Measurements from ENCODE around the gene AHSG.

AHSG gene

GRCh38 chr3:186590580-186591295, 22.1 kb upstream of the AHSG start:
- DNase-seq (ENCODE audit: insufficient read length, low spot score) (no peak), FAIRE-seq (no peak)

- FAIRE-seq: no peak
- DNase-seq (ENCODE audit: insufficient read length, low spot score): no peak
Measured at GRCh38 chr3:186592682-186593081, 20.2 kb upstream of the AHSG start.

GRCh38 chr3:186593862-186594261, 19.0 kb upstream of the AHSG start:
- no peak for FAIRE-seq

DNA sequence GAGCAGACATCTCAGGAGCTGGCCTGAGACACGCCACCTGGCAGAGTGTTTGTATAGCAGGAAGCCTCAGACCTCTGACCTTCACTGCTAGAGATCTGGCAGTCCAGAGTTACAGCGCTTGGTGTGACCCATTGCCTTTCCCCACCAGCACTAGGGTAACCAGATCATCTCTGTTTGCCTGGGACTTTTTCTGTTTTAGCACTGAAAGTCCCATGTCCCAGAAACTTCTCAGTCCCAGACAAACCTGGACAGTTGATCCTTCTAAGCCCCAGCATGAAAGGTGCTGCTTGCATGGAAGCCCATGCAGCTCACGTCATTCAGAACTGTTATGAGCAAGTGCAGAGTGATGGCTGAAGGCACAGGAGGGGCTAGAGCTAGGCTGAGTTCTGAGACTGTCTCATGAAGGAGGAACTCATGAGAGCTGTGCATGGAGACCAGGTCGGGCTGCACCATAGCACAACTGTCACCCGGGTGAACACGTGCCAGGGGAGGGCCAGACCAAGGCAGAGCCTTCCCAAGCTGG, 18.2 kb upstream of the AHSG start:
- FAIRE-seq: no peak

More at GRCh38 chr3:186593862-186594261, 19.0 kb upstream of the AHSG start:
- DNase-seq (ENCODE audit: insufficient read length, low spot score): no peak

GRCh38 chr3:186596568-186597287, 16.1 kb upstream of the AHSG start:
- FAIRE-seq (no peak), DNase-seq (ENCODE audit: insufficient read length, low spot score) (no peak)

More for the DNA sequence above, 18.2 kb upstream of the AHSG start:
- no peak for DNase-seq (ENCODE audit: insufficient read length, low spot score)

DNA sequence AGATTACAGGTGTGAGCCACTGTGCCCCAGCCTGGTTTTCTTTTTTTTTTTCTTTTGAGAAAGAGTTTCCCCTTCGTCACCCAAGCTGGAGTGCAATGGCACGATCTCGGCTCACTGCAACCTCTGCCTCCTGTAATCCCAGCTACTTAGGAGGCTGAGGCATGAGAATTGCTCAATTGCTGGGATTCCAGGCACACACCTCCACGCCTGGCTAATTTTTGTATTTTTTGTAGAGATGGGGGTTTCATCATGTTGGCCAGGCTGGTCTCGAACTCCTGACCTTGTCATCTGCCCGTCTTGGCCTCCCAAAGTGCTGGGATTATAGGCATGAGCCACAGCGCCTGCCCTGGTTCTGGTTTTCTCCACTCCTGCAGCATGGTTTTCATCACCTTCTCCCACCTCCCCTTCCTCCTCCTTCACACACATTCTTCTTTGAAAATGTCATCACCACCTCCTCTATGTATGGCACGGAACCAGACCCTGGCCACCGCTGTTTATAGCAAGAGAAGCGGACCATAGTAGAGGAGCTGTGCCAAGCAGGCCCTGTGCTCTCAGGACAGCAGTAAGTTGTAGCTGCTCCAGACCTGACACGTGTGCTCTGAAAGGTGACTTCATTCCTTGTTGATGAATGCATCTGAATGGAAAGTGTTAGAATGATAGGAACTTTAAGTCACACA, 14.6 kb upstream of the AHSG start:
- DNase-seq (ENCODE audit: insufficient read length, low spot score) (no peak), FAIRE-seq (no peak)

DNA sequence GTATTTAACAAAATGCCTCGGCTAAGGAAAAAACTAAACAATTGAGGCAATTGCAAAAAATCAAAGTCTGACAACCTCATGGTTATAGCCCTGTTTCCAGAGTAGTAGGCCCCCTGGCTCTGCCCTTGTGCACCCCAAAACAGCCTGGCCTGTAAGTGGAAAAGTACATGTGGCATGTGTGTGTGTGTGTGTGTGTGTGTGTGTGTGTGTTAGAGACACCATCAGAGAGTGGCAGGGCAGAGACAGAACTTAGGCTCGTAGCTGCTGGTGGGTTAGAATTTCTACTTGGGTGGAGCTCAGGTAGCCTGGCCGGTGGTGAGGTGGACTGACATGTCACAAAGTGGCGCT, 14.1 kb upstream of the AHSG start:
- FAIRE-seq (no peak), DNase-seq (ENCODE audit: insufficient read length, low spot score) (no peak)

DNA sequence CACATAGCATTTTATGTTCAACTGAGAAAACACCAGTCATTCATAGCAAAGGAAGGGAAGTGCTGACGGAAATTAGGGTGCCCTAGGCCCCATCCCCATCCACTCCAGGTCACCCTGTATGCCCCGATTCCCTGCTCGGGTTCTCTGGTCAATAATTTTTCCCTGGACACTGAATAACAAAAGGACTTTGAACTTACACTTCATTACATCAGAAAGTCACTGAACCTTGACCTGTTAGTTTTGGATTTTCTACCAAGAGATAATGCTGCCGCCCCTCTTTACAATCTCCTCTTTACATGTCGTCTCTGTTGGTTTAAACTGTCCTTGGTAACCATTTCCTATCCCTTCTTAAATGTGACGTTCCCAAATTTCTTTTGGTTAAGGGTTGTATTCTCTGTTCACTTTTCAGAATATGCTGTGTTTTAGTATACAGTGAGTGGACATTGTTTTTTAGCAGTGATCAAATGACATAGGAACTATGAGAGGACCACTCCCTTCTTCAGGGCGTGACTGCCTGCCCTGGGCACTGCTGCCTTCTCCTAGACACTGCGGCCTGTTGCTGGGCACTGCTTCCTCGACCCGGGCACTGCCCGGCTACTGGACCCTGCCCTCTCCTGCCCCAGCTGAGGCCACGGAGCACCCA, 13.6 kb upstream of the AHSG start:
- FAIRE-seq (no peak), DNase-seq (ENCODE audit: insufficient read length, low spot score) (no peak)

GRCh38 chr3:186599785-186600166, 13.1 kb upstream of the AHSG start:
- no peak for FAIRE-seq
- no peak for DNase-seq (ENCODE audit: insufficient read length, low spot score)

DNA sequence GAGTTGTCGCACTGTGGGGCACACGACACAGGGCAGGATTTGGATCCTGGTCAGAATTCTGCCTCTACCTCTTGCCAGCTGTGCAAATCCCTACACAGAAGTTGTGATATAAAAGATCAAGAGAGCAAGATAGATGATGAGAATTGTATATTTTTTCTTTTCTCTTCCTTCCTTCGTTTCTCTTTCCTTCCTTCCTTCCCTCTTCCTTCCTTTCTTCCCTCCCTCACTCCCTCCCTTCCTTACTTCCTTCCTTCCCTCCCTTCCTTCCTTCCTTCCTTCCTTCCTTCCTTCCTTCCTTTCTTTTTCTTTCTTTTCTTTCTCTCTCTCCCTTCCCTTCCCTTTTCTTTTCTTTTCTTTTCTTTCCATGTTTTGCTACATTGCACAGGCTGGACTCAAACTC, 12.0 kb upstream of the AHSG start:
- FAIRE-seq (no peak), DNase-seq (ENCODE audit: insufficient read length, low spot score) (no peak)

- DNase-seq (ENCODE audit: insufficient read length, low spot score): no peak
- no peak for FAIRE-seq
Measured at GRCh38 chr3:186603159-186603558, 9.7 kb upstream of the AHSG start.

- FAIRE-seq: no peak
- no peak for DNase-seq (ENCODE audit: insufficient read length, low spot score)
Measured at GRCh38 chr3:186605078-186605477, 7.8 kb upstream of the AHSG start.

DNA sequence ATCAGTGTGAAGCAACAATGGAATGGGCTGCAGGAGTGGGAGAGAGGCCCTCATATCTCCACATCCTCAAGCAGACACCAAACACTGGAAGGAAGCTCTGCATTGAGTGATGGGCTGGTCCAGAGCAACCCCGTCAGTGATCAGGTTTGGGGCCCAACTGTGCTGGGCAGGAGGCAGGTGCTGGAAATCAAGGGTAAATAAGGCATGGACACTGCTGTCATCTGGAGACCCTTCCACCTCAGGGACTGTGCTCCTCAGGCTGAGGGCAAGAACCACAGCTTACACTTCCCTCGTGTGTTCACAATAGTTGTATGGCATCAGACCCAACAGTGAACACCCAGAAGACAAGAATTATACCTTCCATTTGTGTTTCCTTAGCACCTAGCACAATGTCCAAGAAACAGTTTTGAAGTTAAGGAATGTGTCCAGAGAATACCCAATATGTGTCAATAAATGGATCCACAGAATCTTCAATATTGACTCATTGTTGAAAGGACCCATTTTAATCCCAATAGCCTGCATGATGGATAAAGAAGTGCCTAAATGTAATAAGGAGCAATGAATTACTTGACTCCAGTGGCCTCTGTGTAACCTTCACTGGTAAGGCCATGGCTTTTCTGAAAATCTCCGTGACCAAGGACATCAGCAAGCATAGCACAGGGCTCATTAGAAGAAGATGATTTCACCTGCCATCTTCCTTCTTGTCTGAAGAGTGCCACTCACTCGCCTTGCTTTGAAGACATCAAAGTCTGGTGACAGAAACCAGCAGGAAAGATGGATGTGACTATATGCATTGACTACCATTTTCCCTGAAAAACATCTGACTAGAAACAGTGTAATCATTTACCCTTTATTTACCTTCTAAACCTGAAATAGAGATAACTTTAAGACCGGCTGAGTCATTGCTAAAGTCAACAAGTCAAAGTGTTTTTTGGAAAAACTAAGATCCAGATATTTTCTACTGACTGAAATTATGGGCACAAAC, 7.0 kb upstream of the AHSG start:
- DNase-seq (ENCODE audit: insufficient read length, low spot score) (no peak), FAIRE-seq (no peak)

GRCh38 chr3:186608624-186609215, 4.1 kb upstream of the AHSG start:
- DNase-seq (ENCODE audit: insufficient read length, low spot score) (no peak), FAIRE-seq (no peak)

DNA sequence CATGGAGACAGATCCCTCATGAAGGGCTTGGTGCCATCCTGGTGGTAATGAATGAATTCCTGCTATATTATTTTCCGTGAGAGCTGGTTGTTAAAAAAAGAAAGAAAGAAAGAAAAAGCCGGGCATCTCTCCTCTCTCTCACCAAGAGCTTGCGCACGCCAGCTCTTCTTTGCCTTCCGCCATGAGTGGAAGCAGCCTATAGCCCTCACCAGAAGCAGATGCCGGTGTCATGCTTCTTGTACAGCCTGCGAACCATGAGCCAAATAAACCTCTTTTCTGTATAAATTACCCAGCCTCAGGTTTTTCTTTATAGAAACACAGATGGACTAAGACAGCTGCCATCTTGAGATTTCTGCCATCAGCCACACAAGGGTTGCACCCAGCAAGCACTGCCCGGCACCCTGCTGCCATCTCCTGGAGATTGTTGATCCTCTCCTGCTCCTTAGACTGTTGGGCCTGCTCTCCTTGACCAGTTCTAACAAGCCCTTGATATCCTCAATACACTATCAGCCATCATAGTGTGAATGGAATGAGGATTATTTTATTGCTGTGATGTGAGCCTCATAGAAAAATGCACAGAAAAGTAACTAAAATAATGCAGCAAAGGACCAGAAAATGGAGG, 3.5 kb upstream of the AHSG start:
- no peak for FAIRE-seq
- no peak for DNase-seq (ENCODE audit: insufficient read length, low spot score)

DNA sequence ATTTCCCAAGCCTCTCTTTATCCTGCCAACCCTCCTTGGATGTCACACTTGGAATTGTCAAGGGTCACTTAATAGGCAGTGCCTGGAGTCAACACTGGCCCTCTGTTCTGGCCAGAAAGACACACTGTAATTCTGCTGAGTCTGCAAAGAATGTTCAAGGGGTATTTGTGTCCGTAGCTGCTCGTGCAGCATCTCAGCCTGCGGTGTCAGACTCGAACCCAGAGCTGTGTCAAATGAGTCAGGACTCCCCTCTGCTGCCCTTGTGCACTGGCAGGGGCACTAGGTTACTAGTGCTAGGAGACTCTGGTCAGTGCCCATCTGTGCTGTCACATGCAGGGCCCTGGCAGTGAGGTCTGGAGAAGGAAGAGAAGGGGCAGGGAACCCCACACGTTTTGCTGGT, 795 bp upstream of the AHSG start:
- no peak for FAIRE-seq
- DNase-seq (ENCODE audit: insufficient read length, low spot score): no peak

GRCh38 chr3:186613637-186614265, 891 bp downstream of the AHSG start:
- no peak for FAIRE-seq

DNA sequence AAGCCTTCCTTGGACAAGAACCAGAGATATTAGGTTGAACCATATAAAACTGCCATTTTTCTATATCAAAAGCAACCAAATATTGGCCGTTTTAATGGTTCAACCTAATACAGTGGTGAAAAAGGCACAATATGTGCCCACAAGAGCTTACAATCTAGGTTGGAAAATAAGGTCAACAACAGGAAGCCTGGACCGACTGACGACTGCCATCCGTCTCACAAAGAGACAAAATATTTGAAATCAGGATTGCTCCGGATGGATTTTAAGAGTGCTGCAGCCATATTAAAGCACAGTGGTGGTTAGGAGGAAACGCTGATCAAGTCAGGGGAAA, 1.4 kb downstream of the AHSG start:
- FAIRE-seq (no peak), DNase-seq (ENCODE audit: insufficient read length, low spot score) (no peak)

More at GRCh38 chr3:186613637-186614265, 891 bp downstream of the AHSG start:
- no peak for DNase-seq (ENCODE audit: insufficient read length, low spot score)

Measured in GM19239 (cell line).